ENCODE results near the gene LGALS14. TPM values are rescaled to one million over a fixed set of nuclear protein-coding genes. Genes with fewer than 3 reads are reported as not detected.

Gene LGALS14
- total RNA-seq, 4 donors from 2014 or later = not detected

Small RNAs within 50 kb of the gene (small RNA-seq; reads per million reads assigned to genes)
- not detected for gene RPS29P27

Other genes starting within 250 kb of the LGALS14 start
- 10 to 100 TPM; 36.4 to 65.7 (median 50.3) TPM for gene TIMM50, start 223.6 kb upstream of the LGALS14 start, total RNA-seq
- gene DLL3, start 205.5 kb upstream of the LGALS14 start, total RNA-seq = under 1 TPM in 1 of 4 donors, not detected in 3; 0.24 TPM
- not detected for gene SELENOV, start 189.3 kb upstream of the LGALS14 start, total RNA-seq
- gene EID2B, start 171.6 kb upstream of the LGALS14 start, total RNA-seq = 1 to 10 TPM; 1.8 to 4.4 (median 2.3) TPM
- 10 to 100 TPM in 2 of 4 donors, 1 to 10 TPM in 2; 6.2 to 13.6 (median 9.6) TPM for gene EID2, start 164.3 kb upstream of the LGALS14 start, total RNA-seq
- not detected for gene LGALS13, start 102.0 kb upstream of the LGALS14 start, total RNA-seq
- not detected for gene LGALS16, start 48.6 kb upstream of the LGALS14 start, total RNA-seq
- not detected for gene CLC, start 33.5 kb downstream of the LGALS14 start, total RNA-seq
- gene LEUTX, start 74.4 kb downstream of the LGALS14 start, total RNA-seq = not detected
- 1 to 10 TPM; 4.6 to 9.9 (median 5.3) TPM for gene DYRK1B, start 129.7 kb downstream of the LGALS14 start, total RNA-seq
- gene FBL, start 141.9 kb downstream of the LGALS14 start, total RNA-seq = 100 to 1,000 TPM; 103 to 194 (median 125) TPM
- 100 to 1,000 TPM in 1 of 4 donors, 10 to 100 TPM in 3; 12.5 to 197 (median 29.3) TPM for gene FCGBP, start 230.2 kb downstream of the LGALS14 start, total RNA-seq